Midbrain (tissue), 1 donor: ENCODE data around the gene CCDC175.
A peak's percentile ranks its signal among the peaks of the same experiment; 100 is the strongest.

ENCODE experiments used
- DNase-seq: peaks from one replicate; lab custom pipeline; 2025; lab: John Stamatoyannopoulos, UW

The CCDC175 gene

DNA sequence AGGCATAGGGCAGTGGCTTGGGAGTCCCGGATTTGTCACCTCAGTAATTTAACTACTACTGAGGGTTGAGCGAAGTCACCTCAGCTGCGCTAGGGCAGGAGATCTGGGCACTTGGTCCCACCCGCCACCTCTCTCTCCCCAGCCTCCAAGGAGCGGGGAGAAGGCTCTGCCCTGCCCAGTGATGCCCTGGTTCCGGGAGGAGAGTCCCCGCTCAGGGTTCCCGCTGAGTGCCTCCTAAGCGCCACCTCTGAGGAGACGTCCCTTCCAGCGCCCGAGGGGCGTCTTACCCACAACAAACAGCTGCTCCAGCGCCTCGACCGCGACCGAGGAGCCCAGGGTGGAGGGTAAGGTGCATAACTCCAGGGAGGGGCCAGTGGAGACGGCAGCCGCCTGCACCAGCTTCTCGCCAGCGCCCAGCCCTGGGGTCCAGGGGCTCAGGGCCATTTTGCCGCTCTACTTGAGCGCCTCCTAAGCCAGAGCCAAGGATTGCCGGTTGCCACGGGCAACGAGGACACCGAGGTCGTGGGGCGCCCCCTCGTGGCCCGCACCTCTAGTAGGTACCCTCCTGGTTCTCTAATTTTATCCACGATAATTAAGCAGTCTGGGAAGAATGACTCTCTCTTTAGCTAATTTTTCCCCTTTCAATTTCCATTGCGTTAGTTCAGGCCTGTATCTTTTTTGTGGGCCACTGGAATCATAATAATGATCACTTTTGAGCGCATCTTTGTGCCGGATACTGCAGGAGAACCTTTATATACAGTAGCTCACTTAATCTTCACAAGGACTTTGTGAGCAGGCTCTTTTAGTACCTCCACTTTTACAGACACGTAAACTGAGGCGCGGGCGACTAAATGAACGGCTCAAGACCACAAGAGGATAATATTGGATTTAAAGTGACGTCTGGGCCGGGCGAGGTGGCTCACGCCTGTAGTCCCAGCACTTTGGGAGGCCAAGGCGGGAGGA, at the start of gene CCDC175:
Gene CCDC175 (minus strand): TSS at position 481 of the 963 bp plus-strand sequence. CDS start 37 bp downstream, at position 444.
- DNase-seq, result peak; percentile 79

DNA sequence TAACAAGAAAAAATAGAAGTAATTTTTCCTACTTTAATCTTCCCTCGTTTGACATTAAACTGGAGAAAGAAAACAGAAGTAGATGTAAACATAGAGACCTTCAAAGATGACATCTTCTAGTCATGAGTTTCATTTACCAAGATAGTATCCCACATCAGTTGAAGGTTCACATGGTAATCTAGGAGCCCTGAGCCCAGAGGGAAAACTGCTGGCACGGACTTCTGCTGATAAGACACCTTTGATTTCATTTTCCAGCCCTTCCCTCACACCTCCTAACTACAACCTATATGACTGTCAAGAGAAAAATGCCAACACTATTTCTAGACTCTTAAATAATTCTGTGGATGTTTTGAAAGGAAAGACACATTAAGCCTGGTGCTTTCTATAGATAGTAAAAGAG, 46.0 kb upstream of the CCDC175 start:
- DNase-seq, result no peak

DNA sequence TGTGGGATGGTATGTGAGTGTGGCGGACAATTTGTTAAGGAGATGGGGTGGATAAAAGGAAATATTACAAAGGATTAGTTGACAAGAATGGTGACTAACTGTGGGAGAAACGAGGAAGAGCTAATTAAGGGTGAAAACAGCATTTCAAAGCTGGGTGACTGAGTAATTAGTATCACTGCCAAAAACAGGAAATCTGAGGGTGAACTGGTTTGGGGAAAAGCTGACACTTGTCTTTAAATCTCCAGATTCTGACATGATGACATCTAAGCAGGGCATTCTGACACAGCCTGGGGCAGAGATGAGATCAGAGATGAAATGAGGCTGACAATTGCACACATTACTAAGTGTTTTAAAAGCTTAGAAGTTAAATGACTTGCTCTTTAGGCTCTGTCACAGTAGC, 42.4 kb upstream of the CCDC175 start:
- no peak for DNase-seq

DNA sequence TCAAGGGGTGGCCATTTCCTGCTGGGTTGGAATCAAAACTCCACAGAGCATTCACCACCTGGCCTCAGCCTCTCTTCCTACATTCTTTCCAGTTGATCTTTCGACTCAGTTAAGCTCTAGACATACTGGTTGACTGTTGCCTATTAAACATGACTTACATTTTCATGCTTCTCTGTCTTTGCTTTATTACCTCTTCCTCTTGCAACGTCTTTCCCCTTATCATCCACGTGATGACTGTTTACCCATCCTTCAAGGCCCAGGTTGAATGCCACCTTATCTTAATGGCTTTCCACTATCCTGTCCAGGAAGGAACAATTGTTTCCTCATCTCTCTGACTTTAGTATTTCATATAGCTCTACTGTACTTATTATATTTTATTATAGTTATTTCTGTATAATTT, 24.4 kb upstream of the CCDC175 start:
- no peak for DNase-seq

GRCh38 chr14:59600211-59600945, 23.8 kb upstream of the CCDC175 start:
- DNase-seq, result no peak

DNA sequence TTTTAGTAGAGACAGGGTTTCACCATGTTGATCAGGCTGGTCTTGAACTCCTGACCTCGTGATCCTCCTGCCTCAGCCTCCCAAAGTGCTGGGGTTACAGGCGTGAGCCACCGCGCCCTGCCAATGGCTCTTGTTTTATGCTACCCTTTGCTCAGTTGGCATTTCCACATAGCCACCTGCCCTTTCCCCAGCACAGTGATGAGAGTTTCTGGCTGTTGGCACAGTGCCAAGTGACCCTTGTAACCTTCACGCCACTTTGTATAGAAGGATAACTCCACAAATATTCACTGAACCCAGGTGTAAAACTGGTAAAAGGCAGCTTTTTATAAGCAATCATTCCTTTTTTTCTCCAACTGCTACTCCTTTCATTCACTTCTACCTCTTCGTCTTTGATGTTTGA, 18.5 kb upstream of the CCDC175 start:
- no peak for DNase-seq

- no peak for DNase-seq
Measured at GRCh38 chr14:59591641-59592370, 15.2 kb upstream of the CCDC175 start.

DNA sequence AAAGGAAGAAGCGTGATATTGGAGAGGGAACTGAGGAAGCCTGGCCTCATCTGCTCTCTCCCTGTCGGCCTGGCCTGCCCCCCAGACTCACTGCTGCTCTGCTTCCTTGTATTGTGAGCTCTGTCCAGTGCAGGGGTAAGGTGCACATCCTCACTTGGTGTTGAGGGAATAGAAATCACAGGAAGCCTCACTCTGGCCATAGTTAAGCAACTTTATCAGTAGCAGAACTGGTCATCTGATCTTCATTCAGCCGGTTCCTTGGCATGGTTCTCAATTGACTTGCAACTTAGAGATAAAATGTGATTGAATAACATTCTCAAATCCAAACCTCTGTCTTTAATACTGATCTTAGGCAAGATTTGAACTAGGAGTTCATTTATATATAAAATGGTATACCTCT, 11.5 kb upstream of the CCDC175 start:
- no peak for DNase-seq

GRCh38 chr14:59585891-59586554, 9.4 kb upstream of the CCDC175 start:
- no peak for DNase-seq

DNA sequence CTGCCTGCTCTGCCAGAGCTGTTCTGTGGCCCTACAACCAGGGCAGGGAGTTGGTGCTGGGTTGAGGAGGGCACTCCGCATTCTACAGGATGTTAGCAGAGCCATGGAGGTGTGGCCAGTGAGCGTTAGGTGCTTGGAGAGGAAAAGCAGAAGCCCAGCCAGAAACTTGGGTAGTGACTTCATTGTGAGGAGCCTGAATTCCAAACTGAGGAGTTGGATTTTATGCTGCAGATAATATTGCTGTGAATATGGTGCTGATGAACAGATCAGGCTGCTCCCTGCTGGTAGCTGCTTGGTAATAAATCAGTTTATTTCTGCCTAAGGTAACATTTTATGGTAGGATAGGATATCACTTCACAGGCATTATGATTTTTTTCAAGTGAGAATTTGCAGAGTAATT, 7.1 kb upstream of the CCDC175 start:
- no peak for DNase-seq

- no peak for DNase-seq
Measured at GRCh38 chr14:59582845-59583509, 6.4 kb upstream of the CCDC175 start.

DNA sequence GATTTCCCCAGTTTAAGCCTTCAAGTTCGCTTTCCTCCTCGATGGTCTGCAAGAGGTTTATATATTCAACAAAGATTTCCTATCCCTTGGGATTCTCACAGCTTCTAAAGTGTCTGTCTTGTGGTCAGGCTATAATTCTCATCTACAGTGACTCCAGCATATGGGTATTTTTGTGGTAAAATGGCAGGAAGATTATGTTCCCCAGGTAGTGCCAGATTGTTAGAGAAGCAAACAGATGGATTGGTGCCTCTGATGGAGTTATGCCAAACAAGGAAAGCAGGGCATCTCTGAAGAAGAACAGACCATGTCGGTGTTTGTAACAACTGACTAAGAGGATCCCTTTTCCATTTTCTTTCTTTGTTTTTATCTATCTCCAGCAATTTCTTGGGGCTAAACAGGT, 5.5 kb upstream of the CCDC175 start:
- DNase-seq, result no peak

DNA sequence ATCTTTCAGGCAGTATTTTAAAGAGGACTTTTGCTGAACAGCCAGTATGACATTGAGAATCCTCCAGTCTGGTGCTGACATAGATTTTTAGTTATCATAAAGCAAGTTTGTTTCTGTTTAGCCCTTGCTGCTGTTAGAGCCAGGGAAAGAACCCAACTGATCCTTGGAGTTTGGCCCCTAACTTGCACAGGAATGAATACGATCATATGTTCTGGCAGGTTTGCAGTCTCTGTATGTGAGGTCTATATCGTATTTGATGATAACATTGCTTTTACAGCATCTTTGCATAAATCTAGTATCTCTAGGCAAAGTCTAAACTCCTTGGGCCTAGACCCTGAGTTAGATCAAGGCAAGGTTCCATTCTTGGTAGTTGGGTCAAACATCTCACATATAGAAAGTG, 4.3 kb upstream of the CCDC175 start:
- DNase-seq, result no peak

DNA sequence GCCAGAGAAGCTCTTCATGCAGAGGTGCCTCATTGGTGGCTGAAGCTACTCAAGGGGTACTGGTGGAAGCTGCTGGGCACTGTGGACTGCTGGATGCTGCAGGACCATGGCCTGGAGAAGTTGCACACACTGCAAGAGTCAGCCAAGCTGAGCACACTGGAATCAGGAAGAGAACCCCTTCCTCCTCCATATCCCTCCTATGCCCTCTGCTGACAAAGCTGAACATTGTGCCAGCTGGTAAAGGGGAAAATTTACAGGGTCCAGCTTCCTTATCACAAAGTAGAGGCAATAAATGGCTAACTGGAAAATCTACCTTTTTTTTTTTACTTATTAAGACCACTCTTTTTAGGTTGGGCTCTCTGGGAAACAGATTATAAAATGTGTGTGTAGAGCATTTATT, 6.5 kb downstream of the CCDC175 start:
- DNase-seq, result no peak

GRCh38 chr14:59566725-59567124, 9.9 kb downstream of the CCDC175 start:
- DNase-seq, result no peak

GRCh38 chr14:59566296-59566695, 10.3 kb downstream of the CCDC175 start:
- DNase-seq, result no peak

DNA sequence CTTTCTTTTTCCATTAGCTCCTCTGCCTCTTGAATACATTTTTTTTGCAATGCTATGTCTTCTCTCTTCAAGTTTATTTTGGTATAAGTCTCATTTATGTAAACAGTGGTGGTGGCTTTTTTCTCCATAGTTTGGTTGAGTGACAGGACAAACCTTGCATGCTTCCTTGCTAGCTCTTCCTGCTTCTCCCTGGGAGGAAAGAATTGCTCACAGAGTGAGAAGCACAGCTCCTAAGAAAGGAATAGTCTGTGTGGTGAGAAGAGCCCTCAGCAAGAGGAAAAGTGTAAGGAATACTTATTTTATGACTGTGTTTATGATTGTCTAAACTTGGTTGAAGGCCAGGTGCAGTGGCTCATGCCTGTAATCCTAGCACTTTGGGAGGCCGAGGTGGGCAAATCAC, 11.5 kb downstream of the CCDC175 start:
- DNase-seq, result no peak

GRCh38 chr14:59564366-59564765, 12.2 kb downstream of the CCDC175 start:
- no peak for DNase-seq

DNA sequence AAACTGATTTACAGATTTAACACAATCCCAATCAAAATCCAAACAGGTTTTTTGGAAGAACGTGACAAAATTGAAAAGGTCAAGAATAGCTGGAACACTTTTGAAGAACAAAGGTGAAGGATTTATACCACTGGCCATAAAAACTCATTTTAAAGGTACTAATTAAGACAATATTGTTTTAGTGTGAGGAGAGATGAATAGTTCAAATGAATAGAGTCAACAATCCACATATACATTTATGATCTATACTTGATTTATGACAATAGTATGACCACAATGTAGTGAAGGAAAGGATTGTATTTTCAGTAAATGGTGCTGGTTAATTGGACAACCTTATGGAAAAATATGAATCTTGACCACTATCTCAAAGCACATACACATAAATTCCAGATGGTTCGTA, 29.3 kb downstream of the CCDC175 start:
- DNase-seq, result no peak

DNA sequence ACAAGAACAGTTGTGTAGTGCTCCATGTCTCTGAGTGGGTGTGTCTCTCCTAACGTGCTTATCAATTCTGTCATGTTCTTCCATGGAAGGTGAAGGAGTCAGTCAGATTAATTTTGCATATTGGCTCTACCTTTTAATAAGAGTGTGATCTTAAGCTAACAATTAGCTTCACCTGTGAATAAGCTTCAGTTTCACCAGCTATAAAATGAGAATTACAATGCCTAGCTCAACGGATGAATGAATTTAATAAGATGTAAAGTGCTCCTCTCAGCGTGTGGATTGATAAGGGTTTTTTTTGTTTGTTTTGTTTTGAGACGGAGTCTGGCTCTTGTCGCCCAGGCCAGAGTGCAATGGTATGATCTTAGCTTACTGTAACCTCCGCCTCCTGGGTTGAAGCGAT, 32.7 kb downstream of the CCDC175 start:
- no peak for DNase-seq

- no peak for DNase-seq
Measured at GRCh38 chr14:59541731-59542130, 34.9 kb downstream of the CCDC175 start.
